ENCODE results near the gene FBXL19. TPM values are rescaled to one million over a fixed set of nuclear protein-coding genes. Genes with fewer than 3 reads are reported as not detected.

Gene FBXL19
- polyA plus RNA-seq, 3 donors: 0.14 to 7.6 TPM; not detected in 1

GRCh38 chr16:30995927-30996323, 72.6 kb downstream of the FBXL19 start:
- peak overlapping the region in 3 of 7 donors; percentile 2 to 46 (median 41) for H3K27ac Mint-ChIP-seq
- Histone ChIP-seq H3K4me1 (ENCODE audit: control insufficient read depth in 1 of 2, insufficient read depth in 2 of 2, low read length in 2 of 2) (peaks cover 24 to 31% of the 10 kb centered on the region in 2 donors), H3K4me3 (replicated peaks in 1 of 3; ENCODE audit: low read depth in 2 of 3, low read length in 3 of 3) (no peak overlapping the region), H3K9me3 (replicated peaks in 1 of 2; ENCODE audit: control insufficient read depth in 1 of 2, insufficient read depth in 1 of 2, low read length in 2 of 2) (no peaks in the 10 kb centered on the region), H3K27ac (ENCODE audit: low read depth in 1 of 2, low read length in 2 of 2) (no peak overlapping the region), H3K9ac (ENCODE audit: insufficient read depth, low read length, poor library complexity, severe bottlenecking) (no peak overlapping the region), H3K36me3 (replicated peaks in 1 of 2; ENCODE audit: control insufficient read depth in 1 of 2, insufficient read depth in 2 of 2, low read length in 2 of 2) (no peaks in the 10 kb centered on the region), H3K4me2 (replicated peaks; ENCODE audit: extremely low read depth, low read length, poor library complexity, severe bottlenecking) (no peak overlapping the region), H2AFZ (ENCODE audit: insufficient read depth, low read depth, low read length, poor library complexity, severe bottlenecking) (peak overlapping the region; percentile 93), H4K20me1 (ENCODE audit: insufficient read depth, low read length) (no peaks in the 10 kb centered on the region), H3K27me3 (ENCODE audit: control insufficient read depth in 2 of 2, insufficient read depth in 2 of 2, low read length in 2 of 2) (peaks cover 0 to 3% of the 10 kb centered on the region in 2 donors), H3K79me2 (ENCODE audit: insufficient read depth, low read length) (no peaks in the 10 kb centered on the region)
- H3K4me1 Mint-ChIP-seq: peaks cover 29% of the 10 kb centered on the region
- peaks cover 1 to 14% (median 4%) of the 10 kb centered on the region in 3 donors for H3K27me3 Mint-ChIP-seq (ENCODE audit: low read depth in 3 of 3)
- WGBS (ENCODE audit: insufficient coverage): 89% methylated on average over 8 of the region's 11 CpGs
- DNase-seq: no peak
- intact Hi-C loops (cut with micrococcal nuclease): loop anchor here (5.0 to 10.0 kb wide), 3 partner anchors 36 to 184 kb away; partner anchors contain the start of gene STX4 (in 1 of the 2)
- no peak for TF ChIP-seq CTCF (IDR thresholded peaks at IDR 0.05)
- no peaks in the 10 kb centered on the region for H3K9me3 Mint-ChIP-seq
- H3K36me3 Mint-ChIP-seq: no peaks in the 10 kb centered on the region
- H3K4me3 Mint-ChIP-seq: no peak overlapping the region

- Mint-ChIP-seq H3K4me1 (peaks cover 31% of the 10 kb centered on the region), H3K9me3 (no peaks in the 10 kb centered on the region), H3K27ac (peak overlapping the region; percentile 82 to 94 (median 89)), H3K27me3 (ENCODE audit: low read depth in 3 of 3) (peaks cover 1 to 14% (median 4%) of the 10 kb centered on the region in 3 donors), H3K36me3 (no peaks in the 10 kb centered on the region), H3K4me3 (peak overlapping the region; percentile 83 to 93)
- H3K4me1 ChIP-seq (ENCODE audit: control insufficient read depth in 1 of 2, insufficient read depth in 2 of 2, low read length in 2 of 2): peaks cover 24 to 32% of the 10 kb centered on the region in 2 donors
- no peaks in the 10 kb centered on the region for H3K9me3 ChIP-seq (replicated peaks in 1 of 2; ENCODE audit: control insufficient read depth in 1 of 2, insufficient read depth in 1 of 2, low read length in 2 of 2)
- peak overlapping the region; percentile 83 for H3K4me2 ChIP-seq (replicated peaks; ENCODE audit: extremely low read depth, low read length, poor library complexity, severe bottlenecking)
- H3K27me3 ChIP-seq (ENCODE audit: control insufficient read depth in 2 of 2, insufficient read depth in 2 of 2, low read length in 2 of 2): peaks cover 0 to 3% of the 10 kb centered on the region in 2 donors
- no peaks in the 10 kb centered on the region for H4K20me1 ChIP-seq (ENCODE audit: insufficient read depth, low read length)
- intact Hi-C loops (cut with micrococcal nuclease): loop anchor here (5.0 to 10.0 kb wide), 3 partner anchors 36 to 184 kb away; partner anchors contain the start of gene STX4 (in 1 of the 2)
- TF ChIP-seq CTCF (IDR thresholded peaks at IDR 0.05): no peak
- H3K27ac ChIP-seq (ENCODE audit: low read depth in 1 of 2, low read length in 2 of 2): peak overlapping the region; percentile 67 to 87
- peak overlapping the region; percentile 64 for H3K9ac ChIP-seq (ENCODE audit: insufficient read depth, low read length, poor library complexity, severe bottlenecking)
- DNase-seq: no peak
- peak overlapping the region; percentile 53 to 83 (median 54) for H3K4me3 ChIP-seq (replicated peaks in 1 of 3; ENCODE audit: low read depth in 2 of 3, low read length in 3 of 3)
- H2AFZ ChIP-seq (ENCODE audit: insufficient read depth, low read depth, low read length, poor library complexity, severe bottlenecking): peak overlapping the region; percentile 93
- WGBS (ENCODE audit: insufficient coverage): 33% methylated on average over 20 of the region's 23 CpGs
- no peaks in the 10 kb centered on the region for H3K36me3 ChIP-seq (replicated peaks in 1 of 2; ENCODE audit: control insufficient read depth in 1 of 2, insufficient read depth in 2 of 2, low read length in 2 of 2)
- no peaks in the 10 kb centered on the region for H3K79me2 ChIP-seq (ENCODE audit: insufficient read depth, low read length)
These were observed 73.1 kb downstream of the FBXL19 start for GRCh38 chr16:30996324-30996984.
